HL-60/S4 treated with retinoic acid at 250 ng/mL for 4 days and 3 days (cell line): ENCODE measurements around the gene FDXR.

Experiments
- in situ Hi-C: fragments of 300-500 bp; cut with MboI; formaldehyde crosslinking; loops from 2 replicates; pipeline ENCODE4 v1.7.0; 2022; ENCODE audit warnings: low sequenced_read_pairs

FDXR gene

DNA sequence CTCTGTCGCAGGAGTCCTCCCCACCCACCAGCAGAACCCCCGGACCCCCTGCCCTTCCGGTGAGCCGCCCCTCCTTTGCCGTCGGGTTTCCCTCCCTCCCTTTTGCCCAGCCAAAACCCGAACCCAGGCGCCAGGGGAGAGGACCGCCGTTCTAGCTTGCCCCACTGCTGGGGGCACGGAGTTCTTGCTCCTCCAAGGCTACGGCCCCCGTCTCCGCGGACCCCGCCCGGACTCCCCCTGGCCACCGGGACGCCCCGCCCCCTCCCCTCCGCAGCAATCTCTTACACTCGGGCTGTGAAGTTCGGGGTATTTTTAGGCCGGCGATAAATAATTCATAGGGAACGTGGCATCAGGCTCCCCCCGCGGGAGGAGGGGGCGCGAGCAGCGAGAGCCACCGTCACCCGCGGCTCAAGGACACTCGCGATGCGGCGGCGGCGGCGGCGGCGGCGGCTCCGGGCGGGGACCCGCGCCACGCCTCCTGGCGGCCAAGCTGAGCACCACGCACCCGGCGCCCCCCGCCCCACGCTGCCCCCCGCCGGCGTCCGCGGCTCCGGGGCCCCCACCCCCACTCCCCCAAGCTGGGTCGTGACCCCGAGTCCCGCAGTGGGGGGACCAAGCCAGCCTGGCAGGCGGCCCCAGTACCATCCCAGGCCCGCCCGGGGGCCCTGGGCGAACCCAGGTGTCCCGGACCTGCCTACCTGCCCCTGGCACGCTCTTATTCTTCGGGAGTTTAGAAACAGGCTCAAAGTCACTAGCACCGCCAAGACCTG lies 13.2 kb downstream of the FDXR start, which contains the start of gene GRIN2C:
Gene GRIN2C, minus strand, starts transcription at position 427 of the 770 bp plus-strand sequence. CDS start 4,793 bp downstream, outside the sequence.
- in situ Hi-C loops: loop anchor here (10.0 kb wide), 2 partner anchors 65 to 205 kb away; no protein-coding TSS in a partner anchor

DNA sequence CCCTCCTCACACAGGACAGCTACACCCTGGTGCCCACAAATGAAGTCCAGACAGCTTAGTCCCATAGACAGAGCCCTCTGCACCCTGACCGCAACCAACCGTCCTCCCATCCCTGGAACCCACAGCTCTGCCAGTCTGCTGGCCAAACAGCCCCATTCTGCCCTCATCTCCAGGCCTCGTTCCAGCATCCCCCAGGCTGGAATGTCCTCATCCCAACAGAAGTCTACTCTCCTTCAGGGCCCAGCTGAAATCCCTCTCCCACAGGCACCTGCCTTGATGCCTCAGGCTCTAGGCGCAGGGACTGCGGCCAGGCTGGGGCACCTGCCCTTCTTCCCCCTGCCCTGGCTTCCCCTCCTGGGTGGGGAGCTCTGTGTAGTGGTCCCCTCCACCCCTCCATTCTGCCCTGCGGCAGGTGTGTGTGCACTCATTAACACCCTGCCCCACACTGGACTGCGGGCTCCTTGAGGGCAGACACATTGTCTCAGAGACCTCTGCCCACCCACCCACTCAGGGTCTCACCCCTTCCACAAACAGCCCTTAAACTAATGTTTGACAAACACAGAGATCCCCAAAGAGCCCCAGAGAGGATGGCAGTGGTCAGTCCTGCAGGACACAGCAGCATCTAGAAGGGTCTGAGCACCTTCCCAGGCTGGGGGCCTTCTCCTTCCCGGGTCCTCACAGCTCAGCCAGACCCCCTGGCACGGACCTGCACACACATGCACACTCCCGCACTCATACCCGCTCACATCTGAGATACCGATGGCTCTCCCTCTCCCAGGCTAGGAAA lies 13.9 kb downstream of the FDXR start:
- in situ Hi-C loops: loop anchor here (10.0 kb wide), 1 partner anchor 64 kb away; no protein-coding TSS in a partner anchor

DNA sequence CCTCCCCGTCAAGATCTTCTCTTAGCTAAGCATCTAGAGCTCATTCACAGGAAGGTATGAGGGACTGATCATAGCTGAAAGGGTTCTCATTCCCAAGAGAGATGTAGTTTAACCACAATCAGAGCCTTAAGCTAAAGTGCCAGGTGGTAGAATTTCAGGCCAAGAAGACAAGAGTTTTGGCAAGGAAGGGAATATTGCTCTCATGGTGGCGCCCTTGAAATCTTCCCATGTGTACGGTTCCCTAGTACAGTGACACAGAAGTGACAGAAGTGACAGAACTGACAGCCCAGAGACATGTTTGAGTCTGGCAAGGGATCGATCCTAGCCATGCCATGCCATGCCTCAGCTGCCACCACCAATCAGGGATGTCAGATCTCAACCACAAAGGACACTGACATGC lies 15.6 kb downstream of the FDXR start:
- in situ Hi-C loops: loop anchor here (10.0 kb wide), 1 partner anchor 62 kb away; no protein-coding TSS in a partner anchor

DNA sequence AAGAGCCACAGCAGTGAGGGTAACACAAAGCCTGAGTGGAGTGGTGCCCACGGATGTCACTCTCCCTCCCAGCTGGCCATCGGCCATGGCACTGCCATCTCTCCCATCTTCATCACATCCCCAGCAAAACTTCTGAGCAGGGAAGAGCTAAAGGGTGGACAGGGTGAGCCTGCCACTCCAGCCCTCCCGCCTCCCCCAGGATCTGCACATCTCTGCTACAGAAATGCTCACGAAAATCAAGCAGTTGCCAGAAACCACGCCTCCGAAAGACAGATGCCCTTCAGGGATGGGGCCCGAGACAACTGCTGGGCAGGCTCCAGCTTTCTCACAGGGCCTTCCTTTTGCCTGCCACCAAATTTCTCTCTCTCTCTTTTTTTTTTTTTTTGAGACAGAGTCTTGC lies 16.7 kb downstream of the FDXR start:
- in situ Hi-C loops: loop anchor here (10.0 kb wide), 1 partner anchor 61 kb away; no protein-coding TSS in a partner anchor

DNA sequence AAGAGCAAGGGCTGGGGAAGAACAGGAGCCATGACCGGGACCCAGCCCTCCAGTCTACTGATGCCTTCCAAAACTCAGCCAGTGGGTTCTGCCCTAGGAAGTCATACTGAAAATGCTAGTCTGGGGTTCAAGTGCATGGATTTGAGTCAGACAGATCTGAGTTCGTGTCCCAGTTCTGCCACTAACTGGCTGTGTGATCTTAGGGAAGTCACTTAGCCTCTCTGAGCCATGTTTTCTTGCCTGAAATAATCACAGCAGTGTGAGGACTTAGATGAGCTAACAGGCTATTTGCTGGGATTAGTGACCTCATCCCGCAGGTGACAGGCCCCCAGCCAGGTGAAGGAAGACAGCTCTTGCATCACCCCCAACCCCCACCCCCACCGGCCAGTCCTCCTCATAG lies 17.5 kb downstream of the FDXR start:
- in situ Hi-C loops: loop anchor here (10.0 kb wide), 1 partner anchor 61 kb away; no protein-coding TSS in a partner anchor

DNA sequence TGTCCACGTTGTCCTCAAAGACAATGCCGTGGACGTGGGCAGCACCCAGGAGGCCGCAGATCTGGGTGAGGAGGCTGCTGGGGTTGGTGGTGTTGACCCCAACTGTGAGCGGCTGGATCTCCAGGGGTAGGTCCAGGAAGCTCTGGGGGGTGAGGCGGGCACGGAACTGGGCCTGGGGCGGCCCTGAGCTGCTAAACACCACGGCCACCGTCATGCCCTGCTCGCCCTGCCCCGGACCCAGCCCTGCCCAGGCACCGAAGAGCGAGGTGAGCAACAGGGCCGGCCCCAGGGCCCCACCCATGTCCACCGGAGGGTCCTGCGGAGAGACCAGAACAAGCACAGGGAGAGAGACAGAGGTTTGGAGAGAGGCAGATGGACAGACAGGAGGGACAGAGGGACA lies 18.0 kb downstream of the FDXR start:
- in situ Hi-C loops: loop anchor here (10.0 kb wide), 1 partner anchor 60 kb away; no protein-coding TSS in a partner anchor

DNA sequence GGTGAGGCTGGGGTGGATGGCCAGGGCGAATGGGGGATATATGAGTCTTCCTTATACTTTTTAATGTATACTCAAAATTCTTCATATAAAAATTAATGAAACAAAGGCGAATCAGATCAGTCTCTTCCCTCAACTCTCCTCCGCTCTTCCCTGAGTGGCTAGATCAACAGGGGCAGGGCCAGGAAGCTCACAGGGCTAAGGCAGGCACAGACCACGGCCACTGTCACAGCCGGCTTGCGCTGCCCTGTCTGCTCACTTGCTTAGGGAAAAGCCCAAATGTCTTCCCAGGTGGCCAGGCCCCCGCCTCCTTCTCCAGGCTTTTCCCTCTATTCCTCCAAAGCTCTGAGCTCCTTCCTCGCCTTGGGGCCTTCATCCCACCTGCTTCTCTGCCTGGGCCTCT lies 19.1 kb downstream of the FDXR start:
- in situ Hi-C loops: loop anchor here (10.0 kb wide), 1 partner anchor 59 kb away; no protein-coding TSS in a partner anchor

DNA sequence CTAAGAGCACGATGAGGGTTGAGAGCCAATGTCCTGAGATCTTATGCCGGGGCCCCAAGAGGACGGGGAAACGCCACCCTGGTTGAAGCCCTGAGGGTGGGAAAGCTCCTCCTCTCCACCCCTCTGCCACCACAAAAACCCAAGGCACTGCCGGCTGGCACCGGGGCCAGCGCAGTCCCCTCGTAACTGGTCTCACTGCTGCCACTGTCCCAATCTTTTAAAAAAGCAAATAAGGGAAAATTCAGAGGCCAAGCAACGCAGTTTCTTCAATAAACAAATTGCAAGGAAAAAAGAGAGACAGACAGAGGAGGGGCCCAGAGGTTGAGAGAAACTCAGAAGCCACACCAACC lies 19.8 kb downstream of the FDXR start:
- in situ Hi-C loops: loop anchor here (10.0 kb wide), 1 partner anchor 58 kb away; no protein-coding TSS in a partner anchor

DNA sequence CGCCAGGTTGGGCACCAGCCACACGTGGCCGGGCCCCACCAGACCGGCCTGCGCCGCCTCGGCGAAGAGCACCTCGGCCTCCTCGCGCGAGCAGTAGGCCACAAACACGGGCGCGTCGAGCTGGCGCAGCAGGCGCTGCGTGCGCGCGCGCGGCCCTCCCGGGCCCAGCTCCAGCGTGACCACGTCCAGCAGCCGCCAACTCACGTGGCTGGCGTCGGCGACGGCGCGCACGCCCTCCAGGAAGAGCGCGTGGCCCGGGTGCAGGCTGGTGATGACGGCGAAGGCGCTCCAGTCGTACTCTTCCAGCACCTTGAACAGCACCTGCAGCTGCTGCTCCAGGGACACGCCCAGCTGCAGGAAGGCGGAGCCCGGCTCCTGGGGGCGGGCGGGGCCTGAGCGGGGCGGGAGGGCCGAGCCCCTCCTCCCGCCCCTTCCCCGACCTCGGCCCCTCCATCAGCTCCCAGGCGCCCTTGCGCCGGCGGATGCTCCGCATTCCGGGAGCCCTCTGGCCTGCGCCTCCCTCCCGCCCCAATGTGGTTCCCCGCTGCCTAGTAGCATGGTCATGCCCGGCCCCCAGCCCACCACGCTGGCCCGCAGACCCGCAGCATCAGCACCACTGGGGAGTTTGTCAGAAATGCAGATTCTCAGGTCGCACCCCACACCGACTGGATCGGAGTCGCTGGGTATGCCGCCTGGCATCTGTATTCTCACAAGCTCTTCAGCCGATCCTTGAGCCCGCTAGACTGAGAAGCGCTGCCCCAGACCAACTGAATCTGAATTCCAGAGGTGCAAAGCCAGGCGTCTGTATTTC lies 20.4 kb downstream of the FDXR start:
- in situ Hi-C loops: loop anchor here (10.0 kb wide), 1 partner anchor 58 kb away; no protein-coding TSS in a partner anchor

DNA sequence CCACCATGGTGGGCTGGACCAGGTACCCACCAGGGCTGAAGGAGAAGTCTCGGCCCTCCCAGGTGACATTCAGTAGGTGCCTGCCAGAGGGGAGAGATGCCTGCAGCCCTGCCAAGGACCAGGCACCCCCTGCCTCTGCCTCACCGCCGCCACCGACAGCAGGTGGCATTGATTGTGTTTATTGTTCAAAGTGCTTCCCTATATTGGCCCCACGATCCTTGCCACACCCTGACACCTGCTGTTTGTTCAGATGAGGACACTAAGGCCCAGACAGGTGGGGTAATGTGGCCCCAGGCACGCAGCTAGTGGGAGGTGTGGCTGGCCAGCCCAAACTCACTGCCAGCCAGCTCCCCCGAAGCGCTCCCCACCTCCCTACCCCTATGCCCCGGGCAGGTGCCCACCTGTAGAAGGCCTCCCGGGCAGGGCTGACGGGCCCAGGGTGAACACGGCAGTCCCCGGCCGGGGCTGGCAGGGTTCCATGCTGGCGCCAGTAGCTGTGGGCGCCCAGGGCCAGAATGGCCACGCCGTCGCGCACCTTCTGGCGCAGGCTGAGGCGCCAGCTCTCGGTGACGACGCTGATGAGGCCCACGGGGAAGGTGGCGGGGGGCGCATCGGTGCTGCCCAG lies 21.1 kb downstream of the FDXR start:
- in situ Hi-C loops: loop anchor here (10.0 kb wide), 1 partner anchor 57 kb away; no protein-coding TSS in a partner anchor

DNA sequence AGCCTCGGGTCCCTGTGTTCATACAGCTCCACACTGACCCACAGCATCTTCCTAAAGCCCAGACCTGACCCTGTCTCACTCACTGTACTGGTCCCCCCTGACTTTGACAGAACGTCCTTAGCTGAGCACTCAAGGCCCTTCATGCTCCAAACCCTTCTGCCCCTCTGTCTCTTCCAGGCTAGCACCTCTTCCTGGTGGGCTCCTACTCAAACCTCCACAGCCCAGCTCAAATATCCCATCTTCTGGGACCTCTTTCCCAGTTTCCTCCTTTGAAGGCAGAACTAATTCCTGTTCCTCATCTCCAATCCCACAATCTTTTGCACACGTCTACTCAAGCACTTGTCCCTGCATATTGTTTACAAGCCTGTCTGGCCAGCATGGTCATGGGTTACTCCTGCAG lies 21.9 kb downstream of the FDXR start:
- in situ Hi-C loops: loop anchor here (10.0 kb wide), 1 partner anchor 56 kb away; no protein-coding TSS in a partner anchor

DNA sequence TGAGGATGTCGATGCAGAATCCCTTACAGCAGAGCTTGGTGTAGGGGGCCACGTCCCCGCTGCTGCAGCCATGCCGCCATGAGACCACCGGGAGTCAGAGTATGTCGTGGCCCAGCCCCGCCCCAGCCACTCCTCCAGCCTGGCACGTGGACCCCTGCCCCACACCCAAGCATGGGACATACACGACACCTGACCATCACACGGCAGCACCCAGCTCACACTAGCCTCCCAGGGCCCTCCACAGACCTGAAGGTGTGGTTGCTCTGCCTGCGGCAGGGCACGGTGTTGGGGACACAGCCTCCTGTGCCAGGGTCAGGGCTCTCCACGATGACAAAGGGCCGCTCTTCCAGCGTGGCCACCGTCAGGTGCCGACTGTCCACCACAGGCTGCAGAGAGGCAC lies 22.5 kb downstream of the FDXR start:
- in situ Hi-C loops: loop anchor here (10.0 kb wide), 1 partner anchor 56 kb away; no protein-coding TSS in a partner anchor

DNA sequence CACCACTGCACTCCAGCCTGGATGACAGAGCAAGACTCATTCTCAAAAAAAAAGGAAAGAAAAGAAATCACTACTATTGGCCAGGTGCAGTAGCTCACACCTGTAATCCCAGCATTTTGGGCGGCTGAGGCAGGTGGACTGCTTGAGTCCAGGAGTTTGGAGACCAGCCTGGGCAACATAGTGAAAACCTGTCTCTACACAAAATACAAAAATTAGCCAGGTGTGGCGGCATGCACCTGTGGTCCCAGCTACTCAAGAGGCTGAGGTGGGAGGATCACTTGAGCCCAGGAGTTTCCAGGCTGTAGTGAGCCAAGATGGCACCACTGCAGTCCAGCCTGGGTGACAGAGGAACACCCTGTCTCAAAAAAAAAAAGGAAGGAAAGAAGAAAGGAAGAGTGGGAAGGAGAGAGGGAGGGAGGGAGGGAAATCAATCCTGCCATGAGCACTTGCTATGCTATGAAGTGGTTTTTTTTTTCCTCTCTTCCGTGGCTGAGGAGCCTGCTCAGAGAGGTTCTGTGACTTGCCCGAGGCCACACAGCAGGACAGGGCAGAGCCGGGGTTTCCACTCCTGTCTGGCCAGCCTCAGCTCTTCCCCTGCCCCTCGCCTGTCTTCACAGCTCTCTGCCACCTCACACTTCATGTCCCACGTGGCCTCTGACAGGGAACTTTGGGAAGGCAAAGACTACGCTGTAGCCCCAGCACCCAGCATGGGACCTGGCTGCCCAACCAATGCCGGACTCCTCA lies 24.0 kb downstream of the FDXR start:
- in situ Hi-C loops: no loop called here

DNA sequence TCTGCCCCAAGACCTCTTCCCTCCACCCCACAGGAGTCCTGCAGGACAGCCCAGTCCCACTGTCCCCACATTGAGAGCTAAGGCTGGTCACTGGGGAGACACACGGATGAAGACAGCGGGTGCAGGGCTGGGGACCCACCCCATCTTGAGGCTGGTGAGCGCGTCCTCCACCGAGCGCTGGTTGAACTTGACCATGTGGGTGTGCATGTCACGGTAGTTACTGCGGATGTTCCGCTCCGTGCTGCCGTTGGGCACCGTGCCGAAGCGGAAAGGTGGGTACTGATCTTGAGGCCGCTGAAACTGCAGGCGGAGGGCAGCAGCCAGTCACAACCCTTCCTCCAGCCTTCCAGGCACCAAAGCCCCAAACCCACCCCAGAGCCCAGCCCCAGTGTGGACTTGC lies 26.2 kb downstream of the FDXR start:
- in situ Hi-C loops: no loop called here

DNA sequence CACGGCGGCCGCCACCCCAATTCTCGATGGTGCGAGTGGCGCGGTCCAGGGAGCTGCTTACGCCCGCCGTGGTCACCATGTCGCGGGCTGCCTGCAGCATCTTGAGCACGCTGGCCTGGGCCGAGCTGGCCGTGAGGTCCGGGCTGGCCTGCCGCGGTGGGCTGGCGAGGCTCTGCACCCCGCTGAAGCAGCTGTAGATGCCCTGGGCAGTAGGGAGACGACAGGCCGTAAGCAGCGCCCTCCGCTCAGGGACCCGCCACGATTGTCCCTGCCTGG lies 29.5 kb downstream of the FDXR start:
- in situ Hi-C loops: no loop called here

DNA sequence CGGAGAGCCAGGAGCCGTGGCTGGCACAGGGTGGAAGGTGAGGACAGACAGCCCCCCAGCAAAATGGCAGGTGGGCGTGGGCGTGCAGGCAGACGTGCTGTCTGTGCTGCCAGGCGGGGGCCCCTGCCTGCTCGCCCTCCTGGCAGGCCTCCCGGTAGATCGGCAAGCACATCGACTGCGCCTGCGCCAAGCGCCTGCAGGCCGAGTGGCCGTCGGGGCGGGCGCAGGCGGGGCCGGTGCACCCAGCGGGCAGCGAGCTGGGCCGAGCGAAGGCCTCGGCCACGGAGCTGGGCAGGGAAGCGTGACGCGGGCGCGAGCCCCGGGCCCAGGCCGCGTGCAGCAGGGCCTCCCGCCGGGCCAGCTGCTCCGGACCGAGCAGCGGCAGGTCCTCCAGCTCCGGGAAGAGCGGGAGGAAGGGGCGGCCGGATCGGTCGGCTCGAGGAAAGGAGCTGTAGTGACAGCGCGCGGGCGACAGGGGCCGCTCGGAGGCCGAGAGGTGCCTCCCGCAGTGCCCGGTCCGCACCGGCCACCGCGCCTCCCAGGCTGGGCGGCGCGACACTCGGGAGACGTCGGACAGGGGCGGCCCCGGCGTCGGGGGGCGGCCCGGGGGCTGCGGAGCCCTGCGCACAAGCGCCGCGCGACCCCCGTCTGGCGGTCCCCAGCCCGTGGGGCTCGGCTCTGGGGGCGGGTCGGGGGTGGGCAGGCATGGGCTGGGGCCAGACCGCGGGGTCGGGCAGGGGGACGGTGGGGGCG lies 30.0 kb downstream of the FDXR start:
- in situ Hi-C loops: no loop called here

DNA sequence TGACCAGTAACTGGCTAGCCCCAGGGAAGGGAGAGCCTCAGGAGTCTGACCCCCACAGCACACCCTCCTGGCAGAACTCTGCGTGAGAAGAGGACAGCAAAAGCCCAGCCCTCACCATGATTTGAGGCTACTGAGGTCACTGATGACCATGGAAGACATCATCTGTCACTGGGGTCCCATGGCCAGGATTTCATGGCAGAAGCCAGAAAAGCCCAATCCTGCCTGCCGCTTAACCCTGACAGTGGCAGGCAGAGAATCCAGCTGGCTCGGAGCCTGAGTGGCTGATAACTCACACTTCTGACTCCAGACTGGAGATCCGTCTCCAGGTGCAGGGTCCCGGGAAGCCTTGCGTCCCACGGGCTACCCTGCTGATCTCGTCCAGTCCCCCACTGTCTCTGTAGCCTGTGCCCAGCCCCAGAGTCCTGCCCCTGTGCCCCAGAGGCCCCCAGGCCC lies 30.6 kb downstream of the FDXR start:
- in situ Hi-C loops: no loop called here

DNA sequence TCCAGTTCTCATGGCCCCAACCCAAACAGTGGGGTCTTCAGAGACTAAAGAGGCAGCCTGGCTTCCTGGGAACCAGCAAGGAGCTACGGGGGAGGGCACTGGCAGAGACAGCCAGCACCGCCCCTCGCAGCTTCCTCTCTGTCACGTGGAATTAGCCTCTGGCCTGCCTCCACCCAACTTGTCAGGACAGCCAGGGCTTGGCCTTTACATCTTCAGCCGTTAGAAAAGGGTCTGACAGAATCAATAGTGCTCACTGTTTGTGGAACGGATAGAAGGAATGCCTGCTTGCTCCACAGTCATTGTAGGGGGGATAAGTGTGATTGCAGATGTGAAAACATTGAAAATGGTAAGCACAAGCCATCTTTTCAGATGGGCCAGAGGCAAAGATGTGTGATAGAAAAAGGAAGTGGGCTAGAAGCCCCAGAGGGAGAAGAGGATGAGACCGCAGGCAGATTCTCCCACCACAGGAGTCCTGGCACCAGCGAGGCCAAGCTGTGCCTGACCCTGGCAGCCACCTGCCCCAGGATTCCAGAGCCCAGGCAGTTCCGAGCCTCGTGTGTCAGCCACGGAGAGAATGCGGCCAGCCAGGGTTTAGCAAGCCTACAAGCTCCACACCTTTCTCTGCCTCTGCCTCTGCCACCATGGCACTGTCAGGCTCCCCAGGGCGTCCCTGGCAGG lies 31.7 kb downstream of the FDXR start:
- in situ Hi-C loops: no loop called here
